NCI-H1092 treated with DMSO at 0.1 percent for 48 hours (cell line): ENCODE data around the gene CAMTA1.
"Not testable (repeated sequence)": the region's sequence is repeated elsewhere in the genome, so short reads cannot be mapped to it uniquely, and the experiment has no call there.

ENCODE experiments used
- DNase-seq: peaks from one replicate; lab custom pipeline; 2025; lab: John Stamatoyannopoulos, UW

CAMTA1 gene

GRCh38 chr1:7372477-7373120, 587.3 kb downstream of the CAMTA1 start:
- DNase-seq, result no peak

- no peak for DNase-seq
These were observed 588.0 kb downstream of the CAMTA1 start for GRCh38 chr1:7373251-7373650.

DNA sequence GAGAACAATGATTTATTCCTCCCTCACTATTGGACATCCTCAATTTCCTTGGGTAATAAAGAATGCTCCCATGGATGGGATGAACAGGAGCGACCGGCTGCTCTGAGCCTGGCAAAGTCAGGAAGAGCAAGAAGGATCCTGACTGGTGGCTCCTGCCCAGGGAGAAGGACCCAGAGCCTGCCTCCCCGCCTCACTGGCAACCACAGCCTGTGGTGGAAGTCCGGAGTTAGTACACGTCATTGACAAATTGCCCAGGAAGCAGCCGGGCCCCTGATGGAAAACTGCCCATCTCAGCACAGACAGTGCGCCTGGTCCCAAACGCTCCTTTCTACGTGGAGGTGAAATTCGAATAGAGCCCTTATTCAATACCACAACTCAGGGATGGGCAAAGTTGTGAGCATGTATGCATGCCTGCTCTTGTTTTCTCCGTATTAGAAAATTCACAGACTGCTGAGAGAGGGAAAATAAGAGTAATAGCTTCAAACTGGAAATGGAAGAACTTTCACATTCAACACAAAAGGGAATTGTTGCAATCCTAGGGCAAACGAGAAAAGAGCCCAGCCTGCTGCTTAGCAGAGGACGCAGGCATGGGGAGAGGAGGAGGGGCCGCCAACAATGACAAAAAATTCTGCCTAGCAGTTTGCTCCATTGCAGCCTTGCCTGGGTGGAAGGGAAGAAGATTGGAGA, 588.8 kb downstream of the CAMTA1 start:
- DNase-seq, result no peak

- DNase-seq, result no peak
These were observed 589.4 kb downstream of the CAMTA1 start for GRCh38 chr1:7374563-7375160.

- DNase-seq, result no peak
These were observed 590.1 kb downstream of the CAMTA1 start for GRCh38 chr1:7375329-7375728.

DNA sequence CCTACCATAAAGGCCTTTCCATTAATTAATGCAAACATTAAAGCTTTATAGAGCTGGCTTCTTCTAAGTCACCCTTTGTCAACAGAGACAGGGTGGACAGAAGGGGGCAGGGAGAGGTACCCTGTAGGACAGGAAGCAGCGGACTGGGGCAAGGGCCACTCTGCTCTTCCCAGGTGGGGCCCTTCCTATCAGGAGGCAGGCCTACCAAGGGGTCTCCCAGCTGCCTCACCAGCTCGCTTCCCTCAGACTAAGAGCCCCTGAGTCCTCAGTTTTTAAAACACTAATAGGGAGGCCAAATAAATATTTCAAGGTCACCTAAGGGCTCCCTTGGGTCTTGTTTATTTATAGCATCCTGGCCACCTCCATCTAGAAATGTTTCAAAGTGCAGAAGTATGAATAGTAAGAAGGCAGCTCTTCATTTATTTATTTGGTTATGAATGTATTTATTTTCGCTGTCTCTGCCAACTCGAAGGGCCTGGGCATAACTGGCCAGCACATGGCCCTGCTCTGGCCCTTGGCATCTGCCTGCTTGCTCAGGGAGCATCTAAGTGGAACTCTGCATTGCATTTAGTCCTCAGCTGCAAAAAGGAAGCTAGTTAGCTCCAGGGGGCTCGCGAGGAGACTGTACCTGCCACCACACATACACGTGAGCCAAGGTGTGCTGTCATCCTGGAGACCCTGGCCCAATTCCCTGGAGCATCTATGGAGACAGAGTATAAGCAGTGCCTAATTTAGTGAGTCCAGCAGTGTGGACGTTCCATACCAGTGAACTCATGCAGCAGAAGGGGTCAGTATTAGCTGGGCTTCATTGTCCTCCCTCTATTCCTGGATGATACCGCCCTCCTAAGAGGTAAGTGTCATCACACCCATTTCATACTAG, 590.8 kb downstream of the CAMTA1 start:
- DNase-seq, result no peak

GRCh38 chr1:7376676-7377075, 591.4 kb downstream of the CAMTA1 start:
- DNase-seq, result no peak

GRCh38 chr1:7378346-7379130, 593.3 kb downstream of the CAMTA1 start:
- peak; percentile 38 for DNase-seq

DNA sequence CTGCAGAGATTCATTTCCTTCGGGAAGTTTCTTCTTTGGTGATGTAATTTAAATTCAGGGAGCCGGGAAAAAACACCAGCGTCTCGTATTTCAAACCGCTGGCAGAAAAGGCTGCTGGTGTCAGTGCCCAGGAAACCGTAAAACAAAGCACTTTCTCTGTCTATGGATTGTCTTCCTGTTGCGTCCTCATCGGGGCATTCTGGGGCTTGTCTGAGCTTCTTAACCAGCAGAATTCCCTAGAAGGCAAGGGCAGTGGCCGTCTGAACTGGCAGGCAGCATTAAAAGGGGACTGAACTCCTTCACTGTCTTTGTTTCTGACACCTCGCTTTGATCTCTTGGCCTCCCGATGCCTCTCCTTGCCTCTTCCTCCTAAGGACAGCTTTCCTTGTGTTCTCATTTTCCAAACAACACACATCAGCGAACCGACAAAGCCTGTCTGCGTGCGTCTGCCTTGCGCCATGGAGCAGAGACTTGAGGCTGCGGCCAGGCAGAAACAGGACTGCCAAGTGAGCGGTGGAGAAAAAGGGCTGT, 594.3 kb downstream of the CAMTA1 start:
- peak; percentile 84 for DNase-seq

DNA sequence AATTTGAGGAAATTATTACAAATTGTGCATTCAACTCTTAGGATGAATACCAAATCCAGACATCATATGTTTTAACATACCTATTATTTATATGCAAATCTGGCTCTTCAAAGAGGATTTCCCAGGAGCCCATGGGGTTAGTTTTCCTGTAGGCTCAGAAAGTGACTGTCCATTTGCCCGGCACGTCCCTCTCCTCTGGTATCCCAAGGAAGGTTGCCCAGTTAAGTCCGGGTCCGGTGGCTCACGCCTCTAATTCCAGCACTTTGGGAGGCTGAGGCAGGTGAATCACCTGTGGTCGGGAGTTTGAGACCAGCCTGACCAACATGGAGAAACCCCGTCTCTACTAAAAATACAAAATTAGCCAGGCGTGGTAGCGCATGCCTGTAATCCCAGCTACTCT, 594.8 kb downstream of the CAMTA1 start:
- DNase-seq, result not testable (repeated sequence)

DNA sequence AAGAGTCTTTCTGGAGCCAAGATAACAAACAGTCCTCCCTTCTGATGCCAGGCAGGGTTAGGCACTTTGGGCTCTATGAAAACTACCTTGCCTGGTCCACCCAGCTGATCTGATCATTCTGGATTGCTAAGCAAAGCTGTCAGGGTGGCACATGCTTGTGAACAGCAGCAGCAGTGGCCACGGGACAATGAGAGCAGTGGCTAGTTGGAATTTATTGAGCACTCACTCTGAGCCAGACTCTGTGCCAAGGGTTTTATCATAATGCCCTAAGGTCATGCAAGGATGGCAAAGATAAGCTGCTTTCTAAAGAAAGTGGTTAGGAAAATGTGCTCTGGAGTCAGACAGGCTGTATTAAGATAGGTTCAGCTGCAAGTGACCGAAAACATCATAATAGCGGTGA, 595.5 kb downstream of the CAMTA1 start:
- DNase-seq, result no peak

DNA sequence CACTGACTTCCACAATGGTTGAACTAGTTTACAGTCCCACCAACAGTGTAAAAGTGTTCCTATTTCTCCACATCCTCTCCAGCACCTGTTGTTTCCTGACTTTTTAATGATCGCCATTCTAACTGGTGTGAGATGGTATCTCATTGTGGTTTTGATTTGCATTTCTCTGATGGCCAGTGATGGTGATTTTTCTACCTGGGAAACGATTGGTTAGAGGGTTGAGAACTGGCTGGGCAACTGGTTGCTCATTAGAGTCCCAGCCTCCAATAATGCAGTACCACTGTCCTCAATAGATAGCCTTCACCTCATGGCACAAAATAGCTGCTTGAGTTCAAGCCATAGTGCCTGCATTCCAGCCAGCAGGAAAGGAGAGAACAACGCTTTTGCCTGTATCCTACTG, 596.5 kb downstream of the CAMTA1 start:
- DNase-seq, result not testable (repeated sequence)

- no peak for DNase-seq
These were observed 597.7 kb downstream of the CAMTA1 start for GRCh38 chr1:7382971-7383370.

DNA sequence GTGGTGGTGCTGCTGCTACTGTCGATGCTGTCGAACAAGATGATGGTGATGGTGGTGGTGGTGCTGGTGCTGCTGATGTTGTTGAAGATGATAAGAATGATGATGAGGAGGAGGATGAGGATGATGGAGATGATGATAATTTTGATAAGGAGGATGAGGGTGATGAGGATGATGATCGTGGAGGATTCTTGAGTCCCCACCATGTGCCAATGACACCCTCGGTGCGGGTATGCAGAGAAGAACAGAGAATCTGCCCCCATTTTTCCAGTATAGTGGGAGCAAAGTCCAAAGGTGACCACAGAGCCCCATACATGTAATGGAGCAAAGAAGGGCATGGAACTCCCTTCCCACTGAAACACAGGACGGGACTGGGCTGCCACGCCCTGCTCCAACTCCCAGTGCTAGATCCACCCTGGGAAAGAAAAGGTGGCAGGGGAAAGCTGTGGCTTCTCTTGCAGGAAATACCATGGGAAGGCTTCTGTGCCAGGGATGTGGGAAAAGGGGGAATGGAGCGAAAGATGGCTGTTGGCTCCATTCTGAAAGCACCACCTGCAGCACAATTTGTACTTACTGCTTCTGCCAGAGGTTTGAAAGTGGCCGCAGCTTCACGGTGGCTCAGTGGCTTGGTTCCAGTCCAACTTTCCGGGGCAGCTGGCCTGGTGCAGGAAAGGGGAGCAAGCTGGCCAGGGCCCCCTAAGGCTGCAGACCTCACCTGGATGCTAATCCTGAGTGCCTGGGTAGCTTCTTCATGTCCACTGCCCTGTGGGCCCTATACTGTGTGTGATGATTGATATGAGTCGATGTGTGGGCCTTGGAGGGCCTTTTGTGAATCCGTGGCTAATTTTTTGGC, 598.6 kb downstream of the CAMTA1 start:
- peak; percentile 29 for DNase-seq

DNA sequence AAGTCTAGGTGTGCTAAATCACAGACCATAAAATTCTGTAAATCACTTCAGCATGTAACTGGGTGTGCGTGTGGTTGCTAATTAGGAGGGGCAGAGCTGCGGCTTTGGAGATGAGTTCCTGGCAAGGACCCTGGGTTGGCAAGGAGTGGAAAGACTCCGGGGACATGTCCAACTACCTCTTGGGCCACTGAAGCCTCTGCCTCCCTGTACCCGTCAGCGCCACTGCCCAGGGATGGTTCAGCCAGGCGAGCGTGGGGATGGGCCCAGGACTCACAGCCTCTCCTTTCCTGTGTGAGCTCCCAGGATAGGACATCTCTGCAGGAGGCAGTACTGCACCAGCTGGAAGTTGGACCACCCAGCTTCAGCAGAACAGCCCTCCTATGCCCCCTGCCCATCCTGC, 599.4 kb downstream of the CAMTA1 start:
- peak; percentile 17 for DNase-seq

GRCh38 chr1:7385471-7386225, 600.4 kb downstream of the CAMTA1 start:
- peak; percentile 10 for DNase-seq

DNA sequence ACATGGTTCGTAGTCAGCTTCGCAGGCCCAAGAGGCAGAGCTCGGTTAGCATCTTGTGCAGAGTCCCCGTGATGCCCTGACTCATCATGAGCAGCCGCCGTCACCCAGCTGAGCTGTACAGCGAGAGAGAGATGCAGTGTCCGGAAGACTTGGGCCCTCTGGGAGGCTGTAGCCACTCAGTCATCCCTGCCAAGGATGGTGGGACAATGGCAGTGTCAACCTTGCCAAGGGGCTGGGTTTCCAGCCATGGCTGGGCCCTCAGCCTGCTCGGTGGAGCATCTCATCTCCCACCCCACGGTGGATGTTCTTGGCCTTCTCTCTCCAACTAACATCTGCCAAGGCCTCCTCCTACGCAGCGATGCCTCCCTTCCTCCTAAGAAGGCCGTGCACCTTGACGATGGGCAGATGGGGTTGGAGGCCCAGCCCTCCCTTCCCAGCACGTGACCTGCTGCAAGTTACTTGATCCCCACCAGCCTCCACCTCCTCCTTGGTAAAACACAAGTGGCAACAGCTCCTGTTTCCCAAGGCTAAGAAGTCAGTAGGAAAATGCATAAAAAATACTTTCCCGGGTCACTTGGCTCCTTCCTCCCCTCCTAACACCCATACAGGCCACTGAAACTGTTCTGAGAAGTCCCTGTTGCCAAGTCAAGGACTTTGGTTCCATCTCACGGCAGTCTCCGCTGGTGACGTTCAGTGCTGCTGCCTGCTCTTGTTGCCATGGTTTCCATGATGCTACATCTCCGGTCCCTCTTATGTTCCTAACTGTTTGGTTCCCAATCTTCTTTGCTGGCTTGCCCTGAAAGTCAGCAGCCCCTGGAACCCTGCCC, 601.2 kb downstream of the CAMTA1 start:
- DNase-seq, result peak; percentile 18

DNA sequence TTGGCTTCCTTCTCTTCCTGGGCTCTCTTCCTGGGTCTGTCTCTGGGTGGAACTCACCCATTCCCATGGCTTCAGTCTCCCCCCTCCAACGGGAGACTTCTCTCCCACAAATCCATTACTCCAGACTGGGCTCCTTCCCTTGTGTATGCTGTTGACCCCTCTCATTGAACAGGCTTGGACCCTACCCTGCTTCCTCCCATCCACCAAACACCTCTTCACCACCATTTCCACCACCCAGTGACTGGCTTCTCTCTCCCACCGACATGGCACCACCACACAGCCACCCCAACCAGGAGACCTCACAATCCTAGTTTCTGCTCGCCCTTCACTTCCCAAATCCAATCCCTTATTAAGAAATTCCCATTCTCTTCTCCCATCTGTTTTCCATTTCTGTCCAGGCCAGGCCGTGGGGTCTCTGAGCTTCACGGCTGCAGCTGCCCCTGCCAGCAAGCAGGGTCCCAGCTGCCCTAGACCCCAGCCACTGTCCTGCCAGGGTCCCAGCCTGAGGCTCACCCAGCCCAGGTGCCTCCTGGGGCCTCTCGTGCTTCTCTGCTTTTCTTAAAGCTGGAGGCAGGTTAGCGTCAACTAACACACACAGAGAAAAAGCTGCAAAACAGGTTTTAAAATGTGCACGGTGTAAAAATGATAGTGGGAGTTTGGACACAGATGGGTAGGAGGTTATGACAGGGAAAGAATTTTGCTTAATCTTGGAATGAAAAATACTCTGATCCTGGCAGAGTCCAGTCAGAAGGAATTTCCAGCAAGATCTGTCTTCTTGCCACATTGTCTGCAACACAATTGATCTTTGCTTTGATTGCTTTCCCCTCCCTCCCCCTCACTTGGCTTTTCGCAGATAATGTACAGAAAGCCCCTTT, 602.0 kb downstream of the CAMTA1 start:
- DNase-seq, result no peak
